ENCODE results near the gene SLC30A4. TPM values are rescaled to one million over a fixed set of nuclear protein-coding genes. Genes with fewer than 3 reads are reported as not detected.

Gene SLC30A4
- total RNA-seq, 1 donor from 2014 or later = 15.4 TPM

DNA sequence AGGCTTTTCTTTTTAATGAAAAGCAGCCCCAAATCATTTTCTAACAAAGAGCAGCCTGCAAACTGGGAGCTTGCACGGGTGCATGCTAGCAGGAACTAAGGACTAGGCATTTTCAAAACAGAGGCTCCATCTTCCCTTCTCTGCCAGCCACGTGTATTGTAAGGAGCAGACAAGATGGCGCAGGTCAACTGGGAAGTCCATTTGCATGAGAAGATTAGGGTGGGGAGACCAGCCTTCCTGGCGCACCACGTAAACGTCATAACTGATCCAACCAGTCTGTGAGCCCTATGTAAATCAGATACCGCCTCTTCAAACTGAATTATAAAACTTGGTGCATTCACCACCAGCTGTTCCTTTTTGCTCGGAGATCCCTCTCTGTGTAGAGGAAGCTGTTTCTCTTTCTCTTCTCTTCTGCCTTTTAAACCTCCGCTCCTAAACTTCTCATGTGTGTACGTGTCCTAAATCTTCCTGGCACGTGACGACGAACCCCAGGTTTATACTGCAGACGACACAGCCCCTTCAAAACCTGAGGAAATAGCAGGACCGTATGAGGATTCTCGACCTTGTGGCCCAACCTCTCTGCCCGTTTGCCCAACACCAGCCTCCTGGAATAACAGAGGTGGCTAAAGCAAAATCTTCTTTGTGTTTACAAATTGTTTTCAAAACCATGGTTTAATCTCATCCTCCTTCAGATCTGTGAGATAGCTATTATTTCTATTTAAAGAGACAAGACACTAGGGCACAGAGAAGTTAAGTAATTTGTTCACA, 26.4 kb upstream of the SLC30A4 start:
- Mint-ChIP-seq H3K4me3 (no peak overlapping the region), H3K36me3 (no peaks in the 10 kb centered on the region), H3K27ac (no peak overlapping the region), H3K27me3 (ENCODE audit: low read depth) (peaks cover 9% of the 10 kb centered on the region), H3K4me1 (peaks cover 1% of the 10 kb centered on the region), H3K9me3 (no peaks in the 10 kb centered on the region)
- no peak for DNase-seq (ENCODE audit: low spot score in 2 of 2, unreplicated experiment in 2 of 2)
- TF ChIP-seq, protein P1, sequence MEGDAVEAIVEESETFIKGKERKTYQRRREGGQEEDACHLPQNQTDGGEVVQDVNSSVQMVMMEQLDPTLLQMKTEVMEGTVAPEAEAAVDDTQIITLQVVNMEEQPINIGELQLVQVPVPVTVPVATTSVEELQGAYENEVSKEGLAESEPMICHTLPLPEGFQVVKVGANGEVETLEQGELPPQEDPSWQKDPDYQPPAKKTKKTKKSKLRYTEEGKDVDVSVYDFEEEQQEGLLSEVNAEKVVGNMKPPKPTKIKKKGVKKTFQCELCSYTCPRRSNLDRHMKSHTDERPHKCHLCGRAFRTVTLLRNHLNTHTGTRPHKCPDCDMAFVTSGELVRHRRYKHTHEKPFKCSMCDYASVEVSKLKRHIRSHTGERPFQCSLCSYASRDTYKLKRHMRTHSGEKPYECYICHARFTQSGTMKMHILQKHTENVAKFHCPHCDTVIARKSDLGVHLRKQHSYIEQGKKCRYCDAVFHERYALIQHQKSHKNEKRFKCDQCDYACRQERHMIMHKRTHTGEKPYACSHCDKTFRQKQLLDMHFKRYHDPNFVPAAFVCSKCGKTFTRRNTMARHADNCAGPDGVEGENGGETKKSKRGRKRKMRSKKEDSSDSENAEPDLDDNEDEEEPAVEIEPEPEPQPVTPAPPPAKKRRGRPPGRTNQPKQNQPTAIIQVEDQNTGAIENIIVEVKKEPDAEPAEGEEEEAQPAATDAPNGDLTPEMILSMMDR (IDR thresholded peaks at IDR 0.05; ENCODE audit: unreplicated experiment) = no peak

DNA sequence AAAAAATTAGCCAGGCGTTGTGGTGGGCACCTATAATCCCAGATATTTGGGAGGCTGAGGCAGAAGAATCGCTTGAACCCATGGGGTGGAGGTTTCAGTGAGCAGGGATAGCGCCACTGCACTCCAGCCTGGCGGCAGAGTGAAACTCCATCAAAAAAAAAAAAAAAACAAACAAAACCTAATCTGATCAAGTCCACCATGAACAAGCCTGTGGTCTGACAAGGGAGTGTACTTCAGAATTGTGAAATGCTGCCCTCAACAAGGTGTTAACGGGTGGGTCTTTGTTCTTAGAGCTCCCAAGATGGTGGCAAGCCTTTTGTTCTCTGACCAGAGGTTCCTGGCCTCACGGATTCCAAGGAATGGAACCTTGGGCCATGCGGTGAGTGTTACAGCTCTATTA, 24.2 kb upstream of the SLC30A4 start:
- DNase-seq (ENCODE audit: low spot score in 2 of 2, unreplicated experiment in 2 of 2) = no peak
- Mint-ChIP-seq H3K27me3 (ENCODE audit: low read depth) (no peaks in the 10 kb centered on the region), H3K9me3 (no peaks in the 10 kb centered on the region), H3K36me3 (no peaks in the 10 kb centered on the region), H3K27ac (no peak overlapping the region), H3K4me1 (peaks cover 1% of the 10 kb centered on the region), H3K4me3 (no peak overlapping the region)
- TF ChIP-seq, protein P1 (IDR thresholded peaks at IDR 0.05; ENCODE audit: unreplicated experiment) = no peak

DNA sequence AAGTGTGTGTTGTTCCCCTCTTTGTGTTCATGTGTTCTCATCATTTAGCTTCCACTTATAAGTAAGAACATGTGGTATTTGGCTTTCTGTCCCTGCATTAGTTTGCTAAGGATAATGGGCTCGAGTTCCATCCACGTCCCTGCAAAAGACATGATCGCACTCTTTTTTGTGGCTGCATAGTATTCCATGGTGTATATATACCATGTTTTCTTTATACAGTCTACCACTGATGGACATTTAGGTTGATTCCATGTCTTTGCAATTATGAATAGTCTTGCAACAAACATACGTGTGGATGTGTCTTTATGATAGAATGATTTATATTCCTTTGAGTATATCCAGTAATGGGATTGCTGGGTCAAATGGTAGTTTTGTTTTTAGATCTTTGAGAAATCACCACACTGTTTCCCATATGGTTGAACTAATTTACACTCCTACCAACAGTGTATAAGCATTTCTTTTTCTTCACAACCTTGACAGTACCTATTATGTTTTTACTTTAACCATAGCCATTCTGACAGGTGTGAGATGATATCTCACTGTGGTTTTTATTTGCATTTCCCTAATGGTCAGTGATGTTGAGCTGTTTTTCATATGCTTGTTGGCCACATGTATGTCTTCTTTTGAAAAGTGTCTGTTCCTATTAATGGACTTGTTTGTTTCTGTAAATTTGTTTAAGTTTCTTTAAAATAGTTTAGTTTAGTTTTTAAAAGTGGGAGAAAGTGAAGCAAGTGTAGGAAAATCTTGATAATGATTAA, 21.9 kb upstream of the SLC30A4 start:
- DNase-seq (ENCODE audit: low spot score in 2 of 2, unreplicated experiment in 2 of 2) = no peak
- no peaks in the 10 kb centered on the region for H3K9me3 Mint-ChIP-seq
- H3K27ac Mint-ChIP-seq = no peak overlapping the region
- TF ChIP-seq, protein P1 (IDR thresholded peaks at IDR 0.05; ENCODE audit: unreplicated experiment) = no peak
- H3K4me3 Mint-ChIP-seq = no peak overlapping the region
- no peaks in the 10 kb centered on the region for H3K36me3 Mint-ChIP-seq
- peaks cover 6% of the 10 kb centered on the region for H3K4me1 Mint-ChIP-seq
- no peaks in the 10 kb centered on the region for H3K27me3 Mint-ChIP-seq (ENCODE audit: low read depth)

DNA sequence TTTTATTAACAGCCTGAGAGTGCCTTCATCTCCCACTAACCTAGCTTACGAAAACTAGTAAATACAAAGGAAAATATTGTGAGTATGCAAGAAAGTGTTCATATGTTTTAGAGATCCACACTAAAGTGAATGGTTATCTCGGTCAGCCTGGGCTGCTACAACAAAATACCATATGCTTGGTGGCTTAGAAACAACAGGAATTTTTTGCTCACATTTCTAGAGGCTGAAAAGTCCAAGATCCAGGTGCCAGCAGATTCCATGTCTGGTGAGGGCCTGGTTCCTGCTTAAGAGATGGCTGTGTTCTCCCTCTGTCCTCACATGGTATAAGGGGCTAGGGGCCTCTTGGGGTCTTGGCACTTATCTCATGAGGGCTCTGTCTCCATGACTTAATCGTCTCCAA, 20.5 kb upstream of the SLC30A4 start:
- TF ChIP-seq, protein P1 (IDR thresholded peaks at IDR 0.05; ENCODE audit: unreplicated experiment) = no peak
- H3K9me3 Mint-ChIP-seq = no peaks in the 10 kb centered on the region
- peaks cover 9% of the 10 kb centered on the region for H3K4me1 Mint-ChIP-seq
- no peak overlapping the region for H3K4me3 Mint-ChIP-seq
- DNase-seq (ENCODE audit: low spot score in 2 of 2, unreplicated experiment in 2 of 2) = no peak
- no peaks in the 10 kb centered on the region for H3K27me3 Mint-ChIP-seq (ENCODE audit: low read depth)
- no peaks in the 10 kb centered on the region for H3K36me3 Mint-ChIP-seq
- no peak overlapping the region for H3K27ac Mint-ChIP-seq

DNA sequence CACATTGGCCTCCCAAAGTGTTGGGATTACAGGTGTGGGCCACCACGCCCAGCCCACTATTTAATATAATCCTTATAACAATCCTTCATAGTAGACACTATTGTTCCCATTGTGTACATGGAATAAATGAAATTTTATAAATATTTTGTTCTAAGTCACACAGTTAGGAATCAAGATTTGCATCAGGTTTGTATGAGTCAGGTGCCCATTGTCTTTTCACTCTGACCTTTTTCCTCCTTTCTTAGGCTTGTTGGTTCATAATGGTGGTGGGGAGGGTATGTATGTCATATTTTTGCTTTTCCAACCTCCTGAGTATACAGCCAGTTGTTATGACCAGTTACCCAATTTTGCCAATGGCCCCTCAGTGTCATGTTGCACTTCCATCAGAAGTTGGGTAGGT, 18.0 kb upstream of the SLC30A4 start:
- DNase-seq (ENCODE audit: low spot score in 2 of 2, unreplicated experiment in 2 of 2) = no peak
- Mint-ChIP-seq H3K9me3 (no peaks in the 10 kb centered on the region), H3K27me3 (ENCODE audit: low read depth) (no peaks in the 10 kb centered on the region), H3K36me3 (no peaks in the 10 kb centered on the region), H3K27ac (no peak overlapping the region), H3K4me3 (no peak overlapping the region), H3K4me1 (peaks cover 23% of the 10 kb centered on the region)
- TF ChIP-seq, protein P1 (IDR thresholded peaks at IDR 0.05; ENCODE audit: unreplicated experiment) = no peak

Data from mesothelial cell of epicardium (in vitro differentiated cells).